PC-9 (cell line): ENCODE results near the gene HOXD4. TPM values are rescaled to one million over a fixed set of nuclear protein-coding genes. Genes with fewer than 3 reads are reported as not detected.

Source experiments
- BruUV-seq: library from RNA; stranded (reverse); fragments of 400-500 nt; replicated peaks from 2 replicates; lab custom pipeline; 2021; lab: Mats Ljungman, UMichigan
- CTCF ChIA-PET: fragments of 300-600 bp; sonication (Branson Sonifier 250); formaldehyde crosslinking; loops from one replicate; lab custom pipeline; 2022; ENCODE audit warnings: antibody characterized with exemption; lab: Charles Lee
- POLR2A ChIA-PET: fragments of 300-600 bp; sonication (Branson Sonifier 250); formaldehyde crosslinking; loops from one replicate; lab custom pipeline; 2022; ENCODE audit warnings: antibody characterized with exemption; ENCODE audit not compliant: unreplicated experiment; lab: Charles Lee
- DNase-seq, 2 experiments: peaks; one replicate each; pipeline versions ENCODE4 v3.0.0 to v3.0.0-alpha.2; 2015 to 2022; ENCODE audit warnings: mixed read lengths in 1 of 2
- H2AFZ ChIP-seq: fragments of 200-600 bp; sonication (generic); 2 replicates; pipeline ENCODE4 v1.8.1; 2017; ENCODE audit warnings: antibody characterized with exemption
- H3F3A ChIP-seq: fragments of 200-600 bp; sonication (generic); 2 replicates; pipeline ENCODE4 v1.8.1; 2017; ENCODE audit warnings: antibody characterized with exemption, mild to moderate bottlenecking, low read depth; ENCODE audit not compliant: insufficient read depth
- H3K27ac ChIP-seq: fragments of 200-600 bp; sonication (generic); 2 replicates; pipeline ENCODE4 v1.6.1; 2016; ENCODE audit warnings: mixed run types
- H3K27me3 ChIP-seq: fragments of 200-600 bp; sonication (generic); 2 replicates; pipeline ENCODE4 v1.6.1; 2016; ENCODE audit warnings: low read depth, mixed run types; ENCODE audit not compliant: insufficient read depth
- H3K36me3 ChIP-seq: fragments of 200-600 bp; sonication (generic); 2 replicates; pipeline ENCODE4 v1.6.1; 2016; ENCODE audit warnings: low read depth, mixed run types
- H3K4me1 ChIP-seq: fragments of 200-600 bp; sonication (generic); replicated peaks from 2 replicates; pipeline ENCODE4 v1.6.1; 2016; ENCODE audit warnings: mixed run types; ENCODE audit not compliant: insufficient read depth
- H3K4me2 ChIP-seq: fragments of 200-600 bp; sonication (generic); 2 replicates; pipeline ENCODE4 v1.6.1; 2017; ENCODE audit warnings: mixed run types
- H3K4me3 ChIP-seq: fragments of 200-600 bp; sonication (generic); 2 replicates; pipeline ENCODE4 v1.6.1; 2016; ENCODE audit warnings: mixed run types
- H3K79me2 ChIP-seq: fragments of 200-600 bp; sonication (generic); 2 replicates; pipeline ENCODE4 v1.6.1; 2017; ENCODE audit warnings: low read depth, mixed run types
- H3K9me2 ChIP-seq: fragments of 200-600 bp; sonication (generic); 2 replicates; pipeline ENCODE4 v1.8.1; 2017; ENCODE audit warnings: mild to moderate bottlenecking; ENCODE audit not compliant: insufficient read depth
- H3K9me3 ChIP-seq: fragments of 200-600 bp; sonication (generic); 2 replicates; pipeline ENCODE4 v1.8.1; 2016; ENCODE audit warnings: low read depth; ENCODE audit not compliant: insufficient read depth
- H4K20me1 ChIP-seq: fragments of 200-600 bp; sonication (generic); 2 replicates; pipeline ENCODE4 v1.8.1; 2017; ENCODE audit not compliant: insufficient read depth
- EZH2 ChIP-seq: fragments of 200-600 bp; sonication (generic); IDR thresholded peaks from 2 replicates; pipeline ENCODE4 v1.8.0; 2017; ENCODE audit warnings: antibody characterized with exemption, low read depth
- intact Hi-C: fragments of 100-400 bp; cut with micrococcal nuclease; formaldehyde crosslinking; loops from one replicate; pipeline ENCODE4 v1.10.0; 2022; ENCODE audit not compliant: unreplicated experiment
- total RNA-seq: library from RNA; stranded (reverse); gene quantifications from 2 replicates; pipeline ENCODE4 v1.2.3, GENCODE V29; 2021
- TF ChIP-seq, protein P1 (sequence below): fragments of 200-600 bp; sonication (generic); conservative IDR thresholded peaks from 2 replicates; pipeline ENCODE4 v1.6.1; 2017; ENCODE audit warnings: mixed run types, antibody characterized with exemption, mild to moderate bottlenecking, moderate library complexity

Gene HOXD4
- total RNA-seq, 1 experiment from 2014 or later = not detected

GRCh38 chr2:176124110-176124946, 27.0 kb upstream of the HOXD4 start:
- intact Hi-C loops = no loop called here
- H3K9me2 ChIP-seq = no peaks in the 10 kb centered on the region
- no peaks in the 10 kb centered on the region for H3F3A ChIP-seq
- H3K36me3 ChIP-seq = no peaks in the 10 kb centered on the region
- H3K27ac ChIP-seq = no peak overlapping the region
- ChIA-PET POLR2A (no interaction called here), CTCF (no interaction called here)
- H3K4me1 ChIP-seq = no peaks in the 10 kb centered on the region
- no peak for TF ChIP-seq EZH2
- TF ChIP-seq, protein P1, sequence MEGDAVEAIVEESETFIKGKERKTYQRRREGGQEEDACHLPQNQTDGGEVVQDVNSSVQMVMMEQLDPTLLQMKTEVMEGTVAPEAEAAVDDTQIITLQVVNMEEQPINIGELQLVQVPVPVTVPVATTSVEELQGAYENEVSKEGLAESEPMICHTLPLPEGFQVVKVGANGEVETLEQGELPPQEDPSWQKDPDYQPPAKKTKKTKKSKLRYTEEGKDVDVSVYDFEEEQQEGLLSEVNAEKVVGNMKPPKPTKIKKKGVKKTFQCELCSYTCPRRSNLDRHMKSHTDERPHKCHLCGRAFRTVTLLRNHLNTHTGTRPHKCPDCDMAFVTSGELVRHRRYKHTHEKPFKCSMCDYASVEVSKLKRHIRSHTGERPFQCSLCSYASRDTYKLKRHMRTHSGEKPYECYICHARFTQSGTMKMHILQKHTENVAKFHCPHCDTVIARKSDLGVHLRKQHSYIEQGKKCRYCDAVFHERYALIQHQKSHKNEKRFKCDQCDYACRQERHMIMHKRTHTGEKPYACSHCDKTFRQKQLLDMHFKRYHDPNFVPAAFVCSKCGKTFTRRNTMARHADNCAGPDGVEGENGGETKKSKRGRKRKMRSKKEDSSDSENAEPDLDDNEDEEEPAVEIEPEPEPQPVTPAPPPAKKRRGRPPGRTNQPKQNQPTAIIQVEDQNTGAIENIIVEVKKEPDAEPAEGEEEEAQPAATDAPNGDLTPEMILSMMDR = no peak
- peaks cover 56% of the 10 kb centered on the region for H3K27me3 ChIP-seq
- no TSS peak for BruUV-seq
- no peaks in the 10 kb centered on the region for H3K9me3 ChIP-seq
- H4K20me1 ChIP-seq = no peaks in the 10 kb centered on the region
- no peaks in the 10 kb centered on the region for H3K79me2 ChIP-seq
- no peak for DNase-seq
- H2AFZ ChIP-seq = no peak overlapping the region
- H3K4me3 ChIP-seq = no peak overlapping the region
- no peak overlapping the region for H3K4me2 ChIP-seq

DNA sequence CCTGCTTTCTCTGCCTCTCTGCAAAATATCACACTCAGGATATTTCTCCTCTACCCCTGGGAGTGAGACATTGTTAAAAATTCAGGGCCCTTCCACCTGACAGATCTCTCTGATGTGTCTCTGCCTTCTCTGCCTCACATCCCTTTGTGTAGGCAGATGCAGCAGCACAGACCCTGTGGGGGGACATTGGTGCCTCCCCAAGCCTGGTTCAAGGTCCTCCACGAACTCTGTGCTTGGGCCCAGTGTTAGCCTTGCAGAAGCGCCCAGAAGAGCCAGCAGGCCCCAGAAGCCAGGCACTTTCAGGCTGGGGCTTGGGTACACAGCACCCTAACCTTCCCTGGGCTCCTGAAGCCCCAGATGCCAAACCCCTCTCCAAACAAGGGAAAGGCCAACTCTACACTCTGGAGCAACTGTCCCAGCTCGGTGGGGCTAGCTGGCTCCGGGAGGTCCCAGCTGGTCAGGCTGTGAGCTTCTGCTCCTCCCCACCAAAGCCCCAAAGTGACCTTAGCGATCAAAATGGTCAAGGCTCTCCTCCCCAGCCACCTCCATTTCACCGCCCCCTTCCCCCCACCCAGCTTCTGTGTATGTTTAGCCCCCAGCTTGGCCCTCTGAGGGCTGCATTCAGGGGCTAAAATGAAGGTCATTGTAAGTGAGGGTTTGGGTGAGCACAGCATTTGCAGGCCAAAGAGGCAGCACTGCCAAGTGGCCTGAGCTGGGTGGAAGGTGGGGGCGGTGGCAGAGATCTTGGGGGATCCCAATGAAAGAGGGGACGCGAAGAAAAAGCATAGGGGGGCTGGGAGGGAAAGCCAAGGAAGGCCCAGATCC, 26.2 kb upstream of the HOXD4 start:
- Histone ChIP-seq H3K27ac (no peak overlapping the region), H3F3A (no peaks in the 10 kb centered on the region), H3K79me2 (no peaks in the 10 kb centered on the region), H3K4me3 (no peak overlapping the region), H3K4me2 (no peak overlapping the region), H3K9me3 (no peaks in the 10 kb centered on the region), H3K9me2 (no peaks in the 10 kb centered on the region), H3K36me3 (no peaks in the 10 kb centered on the region), H4K20me1 (no peaks in the 10 kb centered on the region), H2AFZ (no peak overlapping the region), H3K27me3 (peaks cover 52% of the 10 kb centered on the region), H3K4me1 (no peaks in the 10 kb centered on the region)
- DNase-seq = no peak
- CTCF ChIA-PET = interaction anchor here (0.6 kb wide), 1 partner anchor 329 kb away, joined by 5 read pairs; no protein-coding TSS in a partner anchor
- no peak for TF ChIP-seq EZH2
- TF ChIP-seq, protein P1 = no peak
- POLR2A ChIA-PET = no interaction called here
- intact Hi-C loops = loop anchor here (5.0 kb wide), 1 partner anchor 1207 kb away; no protein-coding TSS in a partner anchor
- BruUV-seq = no TSS peak

DNA sequence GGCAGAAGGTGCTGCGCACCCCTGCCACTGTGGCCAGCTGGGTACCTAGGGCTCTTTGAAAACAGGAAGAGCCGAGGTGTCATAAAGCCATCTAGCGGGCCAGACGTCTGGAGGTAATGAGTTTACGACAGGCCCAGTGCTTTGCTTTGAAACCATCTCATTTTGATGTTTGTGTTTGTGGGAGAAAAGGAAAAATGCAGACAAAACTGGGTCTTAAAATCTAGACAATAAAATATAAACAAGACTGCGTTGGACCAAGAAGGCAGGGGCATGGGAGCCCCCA, 25.6 kb upstream of the HOXD4 start:
- H3K79me2 ChIP-seq = no peaks in the 10 kb centered on the region
- ChIA-PET POLR2A (no interaction called here), CTCF (no interaction called here)
- H3K4me2 ChIP-seq = no peak overlapping the region
- H4K20me1 ChIP-seq = no peaks in the 10 kb centered on the region
- intact Hi-C loops = loop anchor here (2.0 to 5.0 kb wide), 3 partner anchors 329 to 1207 kb away; no protein-coding TSS in a partner anchor
- no peak overlapping the region for H2AFZ ChIP-seq
- no peak for DNase-seq
- no peaks in the 10 kb centered on the region for H3K9me2 ChIP-seq
- H3F3A ChIP-seq = no peaks in the 10 kb centered on the region
- no TSS peak for BruUV-seq
- no peaks in the 10 kb centered on the region for H3K4me1 ChIP-seq
- no peak for TF ChIP-seq EZH2
- TF ChIP-seq, protein P1 = no peak
- peaks cover 51% of the 10 kb centered on the region for H3K27me3 ChIP-seq
- no peak overlapping the region for H3K27ac ChIP-seq
- no peaks in the 10 kb centered on the region for H3K9me3 ChIP-seq
- H3K36me3 ChIP-seq = no peaks in the 10 kb centered on the region
- H3K4me3 ChIP-seq = no peak overlapping the region
